ENCODE data around the gene NRP1.
"Not testable (repeated sequence)": the region's sequence is repeated elsewhere in the genome, so short reads cannot be mapped to it uniquely, and the experiment has no call there.

Gene NRP1

DNA sequence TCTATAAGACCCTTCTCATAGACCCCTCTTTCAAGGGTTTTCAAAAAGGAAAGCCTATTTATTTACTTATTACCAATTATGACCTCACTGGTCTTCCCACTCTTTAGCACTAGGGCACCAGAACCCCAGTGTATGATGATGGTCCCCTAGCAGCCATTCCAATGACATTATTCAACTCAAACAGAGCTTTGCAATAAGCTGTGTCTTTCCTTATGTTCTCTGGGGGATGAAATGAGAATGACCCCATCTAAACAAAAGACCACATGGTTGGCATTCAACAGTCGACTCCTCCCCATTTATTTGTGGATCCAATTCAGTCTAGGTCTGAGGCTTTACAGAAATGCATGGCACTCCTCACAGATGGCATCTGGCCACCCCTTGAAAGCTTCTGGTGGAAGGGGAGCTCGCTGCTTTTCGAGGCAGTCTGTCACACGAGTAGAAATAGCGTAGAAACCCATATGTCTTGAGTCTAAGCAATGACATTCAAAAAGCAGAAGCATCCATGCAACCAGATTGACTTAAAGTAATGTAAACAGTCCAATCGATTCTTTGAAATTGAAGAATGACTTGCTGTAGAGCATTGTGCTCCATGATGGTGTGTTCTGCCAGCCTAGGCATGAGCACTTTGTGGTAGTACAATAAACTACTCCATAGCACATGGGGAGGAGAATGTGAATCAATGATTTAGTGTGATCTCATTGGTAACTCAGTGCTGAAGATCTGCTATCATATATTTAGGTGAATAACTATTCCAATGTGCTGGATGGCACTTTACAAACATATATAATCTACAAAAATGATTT, 29.8 kb downstream of the NRP1 start:
- ChIA-PET CTCF (interaction anchor here (1.1 to 1.2 kb wide), 2 partner anchors 23 to 111 kb away, joined by 3 read pairs; no protein-coding TSS in a partner anchor), POLR2A (interaction anchor here (0.6 kb wide), 1 partner anchor 225 kb away, joined by 3 read pairs; no protein-coding TSS in a partner anchor)
- DNase-seq (ENCODE audit: low read depth, low spot score), result no peak
- H3K4me3 ChIP-seq (ENCODE audit: low read depth, low read length), result no peak overlapping the region
- TF ChIP-seq, protein P1, sequence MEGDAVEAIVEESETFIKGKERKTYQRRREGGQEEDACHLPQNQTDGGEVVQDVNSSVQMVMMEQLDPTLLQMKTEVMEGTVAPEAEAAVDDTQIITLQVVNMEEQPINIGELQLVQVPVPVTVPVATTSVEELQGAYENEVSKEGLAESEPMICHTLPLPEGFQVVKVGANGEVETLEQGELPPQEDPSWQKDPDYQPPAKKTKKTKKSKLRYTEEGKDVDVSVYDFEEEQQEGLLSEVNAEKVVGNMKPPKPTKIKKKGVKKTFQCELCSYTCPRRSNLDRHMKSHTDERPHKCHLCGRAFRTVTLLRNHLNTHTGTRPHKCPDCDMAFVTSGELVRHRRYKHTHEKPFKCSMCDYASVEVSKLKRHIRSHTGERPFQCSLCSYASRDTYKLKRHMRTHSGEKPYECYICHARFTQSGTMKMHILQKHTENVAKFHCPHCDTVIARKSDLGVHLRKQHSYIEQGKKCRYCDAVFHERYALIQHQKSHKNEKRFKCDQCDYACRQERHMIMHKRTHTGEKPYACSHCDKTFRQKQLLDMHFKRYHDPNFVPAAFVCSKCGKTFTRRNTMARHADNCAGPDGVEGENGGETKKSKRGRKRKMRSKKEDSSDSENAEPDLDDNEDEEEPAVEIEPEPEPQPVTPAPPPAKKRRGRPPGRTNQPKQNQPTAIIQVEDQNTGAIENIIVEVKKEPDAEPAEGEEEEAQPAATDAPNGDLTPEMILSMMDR (IDR thresholded peaks at IDR 0.05; ENCODE audit: insufficient read depth, low read length, missing control alignments), result no peak

DNA sequence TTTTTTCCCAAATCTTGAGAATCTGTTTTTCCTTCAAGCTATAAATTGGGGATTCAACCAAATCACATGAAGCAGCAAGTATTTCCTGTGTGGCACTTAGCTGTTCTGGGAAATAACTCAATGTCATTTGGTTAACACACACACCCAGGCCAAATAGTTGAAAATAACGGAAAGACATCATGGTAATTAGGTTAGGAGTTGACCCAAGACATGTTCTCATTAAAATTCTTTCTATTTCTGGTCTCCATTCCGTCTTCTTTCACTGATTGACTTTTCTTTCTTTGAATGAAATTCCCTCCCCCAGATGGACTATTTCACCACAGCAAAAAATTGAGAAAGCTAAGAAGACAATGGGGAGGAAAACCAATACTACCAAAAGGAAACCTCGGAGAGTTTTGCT, 30.5 kb downstream of the NRP1 start:
- ChIA-PET CTCF (interaction anchor here (1.1 to 1.2 kb wide), 2 partner anchors 24 to 111 kb away, joined by 3 read pairs; no protein-coding TSS in a partner anchor), POLR2A (no interaction called here)
- H3K4me3 ChIP-seq (ENCODE audit: low read depth, low read length), result no peak overlapping the region
- DNase-seq (ENCODE audit: low read depth, low spot score), result no peak
- TF ChIP-seq, protein P1 (IDR thresholded peaks at IDR 0.05; ENCODE audit: insufficient read depth, low read length, missing control alignments), result no peak

DNA sequence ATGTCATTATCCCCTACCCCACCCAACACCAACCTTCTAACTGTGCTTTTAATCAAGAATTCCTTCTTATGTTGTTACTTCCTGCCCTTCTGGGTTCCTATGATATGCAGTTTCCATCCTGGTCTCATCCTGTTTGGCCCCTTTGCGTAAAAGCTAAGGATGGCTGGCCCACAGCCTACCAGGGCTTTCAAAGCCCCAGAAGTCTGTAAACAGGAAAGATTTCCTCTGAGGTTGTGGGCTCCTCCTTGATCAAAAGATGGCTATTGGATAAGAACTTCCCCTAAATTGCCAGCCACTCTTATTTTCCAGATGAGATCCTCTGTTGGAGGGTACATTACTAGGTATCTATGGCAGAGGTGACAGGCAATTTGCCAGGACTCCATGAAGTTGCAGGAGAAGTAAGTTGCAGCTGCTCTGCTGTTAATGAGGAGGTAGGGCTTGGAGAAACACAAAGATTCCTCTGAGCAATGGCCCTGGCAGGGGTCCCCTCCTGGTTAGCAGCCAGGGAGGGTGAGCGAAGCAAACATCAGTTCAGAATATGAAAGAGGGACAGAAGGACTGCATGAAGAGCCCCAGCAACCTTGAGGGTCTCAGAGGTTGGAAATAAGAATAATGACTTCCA, 32.1 kb downstream of the NRP1 start:
- TF ChIP-seq, protein P1 (IDR thresholded peaks at IDR 0.05; ENCODE audit: insufficient read depth, low read length, missing control alignments), result no peak
- DNase-seq (ENCODE audit: low read depth, low spot score), result no peak
- ChIA-PET CTCF (interaction anchor here (1.0 to 1.5 kb wide), 2 partner anchors 109 to 186 kb away, joined by 3 to 4 read pairs; no protein-coding TSS in a partner anchor), POLR2A (no interaction called here)
- H3K4me3 ChIP-seq (ENCODE audit: low read depth, low read length), result no peak overlapping the region

DNA sequence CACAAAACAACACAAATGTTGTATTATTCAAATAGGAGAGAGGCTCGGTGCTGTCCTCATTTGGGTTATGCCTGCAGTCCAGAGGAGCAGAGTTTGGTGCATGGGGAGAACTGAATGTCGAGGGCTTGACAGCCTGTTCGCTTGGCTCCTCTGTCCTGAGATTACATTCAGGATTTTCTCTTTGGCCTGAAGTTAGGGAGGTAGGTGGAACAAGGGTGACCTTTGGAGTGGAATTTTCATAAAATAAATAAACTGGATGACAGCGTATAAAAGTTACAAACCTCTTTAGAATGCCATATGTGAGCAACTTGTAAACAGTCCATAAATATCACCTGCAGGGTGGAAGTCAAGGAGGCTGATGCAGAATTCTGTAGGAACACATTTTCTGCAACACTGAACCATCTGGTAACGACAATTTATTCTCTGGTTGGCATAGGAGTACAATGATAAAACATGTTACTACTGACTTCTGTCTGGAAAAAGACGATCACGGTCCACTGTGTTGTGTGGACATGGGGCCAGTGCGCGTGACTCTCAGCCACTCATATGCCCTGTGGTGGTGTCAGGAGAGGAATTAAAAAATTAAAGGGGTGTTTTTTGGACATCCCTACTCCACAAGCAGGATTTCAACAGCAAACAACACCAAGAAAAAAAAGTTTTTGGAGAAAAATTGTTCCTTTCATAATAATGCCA, 33.2 kb downstream of the NRP1 start:
- TF ChIP-seq, protein P1 (IDR thresholded peaks at IDR 0.05; ENCODE audit: insufficient read depth, low read length, missing control alignments), result no peak
- ChIA-PET POLR2A (no interaction called here), CTCF (no interaction called here)
- no peak overlapping the region for H3K4me3 ChIP-seq (ENCODE audit: low read depth, low read length)
- no peak for DNase-seq (ENCODE audit: low read depth, low spot score)

DNA sequence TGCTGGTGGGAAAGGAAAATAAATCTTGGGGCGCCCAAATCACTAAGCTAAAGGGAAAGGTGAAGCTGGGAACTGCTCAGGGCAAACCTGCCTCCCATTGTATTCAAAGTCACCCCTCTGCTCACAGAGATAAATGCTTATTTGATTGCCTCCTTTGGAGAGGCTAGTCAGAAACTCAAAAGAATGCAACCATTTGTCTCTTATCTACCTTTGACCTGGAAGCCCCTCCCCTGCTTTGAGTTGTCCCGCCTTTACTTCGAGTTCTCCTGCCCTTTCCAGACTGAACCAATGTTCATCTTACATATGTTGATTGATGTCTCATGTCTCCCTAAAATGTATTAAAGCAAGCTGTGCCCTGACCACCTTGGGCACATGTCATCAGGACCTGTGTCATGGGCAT, 33.9 kb downstream of the NRP1 start:
- DNase-seq (ENCODE audit: low read depth, low spot score); POLR2A ChIA-PET; H3K4me3 ChIP-seq (ENCODE audit: low read depth, low read length); CTCF ChIA-PET: not testable (repeated sequence)

DNA sequence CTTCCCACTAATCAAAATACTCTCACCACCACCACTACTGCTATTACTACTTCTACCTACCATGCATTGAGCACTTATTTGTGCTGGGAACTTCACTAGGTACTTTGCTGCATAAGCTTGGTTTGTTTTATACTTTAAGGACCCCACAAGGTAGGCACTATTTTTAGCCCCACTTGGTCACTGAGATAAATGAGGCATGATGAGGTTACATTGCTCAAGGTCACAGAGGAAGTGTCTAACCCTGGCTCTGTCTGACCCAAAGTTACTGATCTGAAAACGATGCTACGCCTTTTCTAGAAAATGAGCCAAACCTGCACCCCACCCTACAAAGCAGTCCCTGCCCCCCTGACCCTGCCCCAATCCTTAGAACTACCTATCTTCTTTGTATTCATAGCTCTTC, 35.6 kb downstream of the NRP1 start:
- no peak overlapping the region for H3K4me3 ChIP-seq (ENCODE audit: low read depth, low read length)
- ChIA-PET CTCF (interaction anchor here (1.0 to 1.1 kb wide), 2 partner anchors 11 to 105 kb away, joined by 4 read pairs; no protein-coding TSS in a partner anchor), POLR2A (no interaction called here)
- TF ChIP-seq, protein P1 (IDR thresholded peaks at IDR 0.05; ENCODE audit: insufficient read depth, low read length, missing control alignments), result no peak
- no peak for DNase-seq (ENCODE audit: low read depth, low spot score)
